Measurements from ENCODE around the gene PDK2.

The PDK2 gene

DNA sequence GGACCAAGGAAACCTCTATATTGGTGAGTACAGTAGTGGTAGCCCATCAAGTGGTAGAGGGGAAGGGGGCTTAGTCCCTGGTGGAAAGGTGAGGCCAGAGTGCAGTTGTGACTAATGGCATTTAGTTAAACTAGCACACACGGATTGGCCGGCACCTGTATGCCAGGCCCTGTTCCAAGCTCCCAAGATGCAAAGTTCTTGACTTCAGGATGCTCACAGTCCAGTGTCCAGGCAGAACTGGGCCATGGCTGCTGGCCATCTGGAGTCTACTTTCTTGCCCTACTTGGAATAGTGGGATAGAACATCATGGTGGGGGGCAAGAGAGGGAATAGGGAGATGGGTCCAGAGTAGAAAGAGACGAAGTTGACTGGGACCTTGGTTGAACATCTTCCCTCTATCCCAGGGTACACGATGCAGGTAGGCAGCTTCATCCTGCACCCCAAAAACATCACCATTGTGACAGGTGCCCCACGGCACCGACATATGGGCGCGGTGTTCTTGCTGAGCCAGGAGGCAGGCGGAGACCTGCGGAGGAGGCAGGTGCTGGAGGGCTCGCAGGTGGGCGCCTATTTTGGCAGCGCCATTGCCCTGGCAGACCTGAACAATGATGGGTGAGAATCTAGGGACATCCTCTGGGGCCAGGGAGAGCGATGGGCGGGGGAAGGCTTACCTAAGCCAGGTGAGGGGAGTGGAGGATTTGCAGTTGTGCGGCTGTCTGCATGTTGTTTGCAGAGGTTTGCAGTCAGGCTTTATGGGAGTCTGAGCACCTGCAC is 24.1 kb upstream of the PDK2 start:
- whole genome bisulfite sequencing (ENCODE audit: insufficient coverage): 93% methylated on average over 15 of the region's 16 CpGs
- ChIA-PET CTCF (no interaction called here), POLR2A (no interaction called here)
- no peak for DNase-seq
- Histone ChIP-seq H3K27ac (ENCODE audit: insufficient read depth in 1 of 2, low read depth in 1 of 2, low read length in 2 of 2, poor library complexity in 1 of 2, severe bottlenecking in 2 of 2) (no peak overlapping the region), H3K36me3 (ENCODE audit: control insufficient read depth in 4 of 4, insufficient read depth in 4 of 4, low read length in 3 of 4) (peaks cover 0 to 2% (median 0%) of the 10 kb centered on the region in 4 experiments), H3K4me3 (ENCODE audit: control insufficient read depth in 1 of 7, extremely low read depth in 1 of 7, insufficient read depth in 4 of 7, low read depth in 2 of 7, low read length in 6 of 7) (no peak overlapping the region), H3K27me3 (replicated peaks in 2 of 5; ENCODE audit: control insufficient read depth in 4 of 5, insufficient read depth in 5 of 5, low read length in 4 of 5) (peaks cover 0 to 5% (median 0%) of the 10 kb centered on the region in 5 experiments), H3K9me3 (ENCODE audit: control extremely low read depth in 1 of 5, control insufficient read depth in 4 of 5, insufficient read depth in 2 of 5, low read depth in 1 of 5, low read length in 4 of 5) (no peaks in the 10 kb centered on the region), H3K4me1 (ENCODE audit: control extremely low read depth in 1 of 4, control insufficient read depth in 4 of 4, insufficient read depth in 4 of 4, low read length in 3 of 4) (no peaks in the 10 kb centered on the region)

DNA sequence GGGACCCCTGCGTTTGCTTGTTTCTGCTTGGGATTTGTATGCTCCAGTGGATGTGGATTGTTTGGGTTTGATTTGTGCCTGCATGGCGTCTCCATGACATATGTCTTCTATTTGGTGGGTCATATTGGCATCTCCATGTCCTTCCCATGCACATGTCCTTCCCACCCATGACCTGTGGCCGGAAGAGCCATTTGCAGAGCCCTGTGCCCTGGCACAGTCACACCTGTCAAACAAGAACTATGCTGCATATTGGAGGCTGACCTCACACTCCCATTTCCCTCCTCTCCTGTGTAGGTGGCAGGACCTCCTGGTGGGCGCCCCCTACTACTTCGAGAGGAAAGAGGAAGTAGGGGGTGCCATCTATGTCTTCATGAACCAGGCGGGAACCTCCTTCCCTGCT is 23.5 kb upstream of the PDK2 start:
- H3K9me3 ChIP-seq (ENCODE audit: control extremely low read depth in 1 of 5, control insufficient read depth in 4 of 5, insufficient read depth in 2 of 5, low read depth in 1 of 5, low read length in 4 of 5): no peaks in the 10 kb centered on the region
- WGBS (ENCODE audit: insufficient coverage): 100% methylated on average over 2 of the region's 6 CpGs
- peaks cover 0 to 2% (median 0%) of the 10 kb centered on the region in 4 experiments for H3K36me3 ChIP-seq (ENCODE audit: control insufficient read depth in 4 of 4, insufficient read depth in 4 of 4, low read length in 3 of 4)
- H3K27ac ChIP-seq (ENCODE audit: insufficient read depth in 1 of 2, low read depth in 1 of 2, low read length in 2 of 2, poor library complexity in 1 of 2, severe bottlenecking in 2 of 2): no peak overlapping the region
- no peaks in the 10 kb centered on the region for H3K4me1 ChIP-seq (ENCODE audit: control extremely low read depth in 1 of 4, control insufficient read depth in 4 of 4, insufficient read depth in 4 of 4, low read length in 3 of 4)
- peaks cover 0 to 5% (median 0%) of the 10 kb centered on the region in 5 experiments for H3K27me3 ChIP-seq (replicated peaks in 2 of 5; ENCODE audit: control insufficient read depth in 4 of 5, insufficient read depth in 5 of 5, low read length in 4 of 5)
- CTCF ChIA-PET: no interaction called here
- DNase-seq: no peak
- H3K4me3 ChIP-seq (ENCODE audit: control insufficient read depth in 1 of 7, extremely low read depth in 1 of 7, insufficient read depth in 4 of 7, low read depth in 2 of 7, low read length in 6 of 7): no peak overlapping the region
- POLR2A ChIA-PET: no interaction called here

DNA sequence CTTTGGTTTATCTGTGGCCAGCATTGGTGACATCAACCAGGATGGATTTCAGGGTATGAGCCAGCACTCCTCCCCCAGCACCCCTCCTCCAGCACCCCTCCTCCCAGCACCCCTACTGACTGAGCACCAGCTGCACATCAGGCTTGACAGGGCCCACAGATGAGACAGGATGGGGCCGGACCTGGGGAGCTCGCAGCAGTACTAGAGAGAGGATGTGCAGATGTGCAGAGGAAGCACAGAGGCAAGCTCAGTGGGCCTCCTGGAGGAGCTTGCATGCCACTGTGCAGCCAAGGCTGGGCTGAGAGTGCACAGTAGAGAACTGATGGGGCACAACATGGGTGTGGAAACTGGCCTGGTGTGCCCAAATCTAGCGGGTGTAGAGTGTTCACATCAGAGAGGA is 23.0 kb upstream of the PDK2 start:
- H3K36me3 ChIP-seq (ENCODE audit: control insufficient read depth in 4 of 4, insufficient read depth in 4 of 4, low read length in 3 of 4): peaks cover 0 to 2% (median 0%) of the 10 kb centered on the region in 4 experiments

GRCh38 chr17:50072925-50073324 is 22.2 kb upstream of the PDK2 start:
- 100% methylated on average over 1 of the region's 1 CpG for WGBS (ENCODE audit: insufficient coverage)
- peaks cover 0 to 13% (median 0%) of the 10 kb centered on the region in 5 experiments for H3K27me3 ChIP-seq (replicated peaks in 2 of 5; ENCODE audit: control insufficient read depth in 4 of 5, insufficient read depth in 5 of 5, low read length in 4 of 5)
- ChIA-PET CTCF (interaction anchor here (1.4 to 2.4 kb wide), 3 partner anchors 9 to 20 kb away, joined by 3 to 5 read pairs (median 5); no protein-coding TSS in a partner anchor), POLR2A (no interaction called here)
- no peaks in the 10 kb centered on the region for H3K9me3 ChIP-seq (ENCODE audit: control extremely low read depth in 1 of 5, control insufficient read depth in 4 of 5, insufficient read depth in 2 of 5, low read depth in 1 of 5, low read length in 4 of 5)
- H3K4me3 ChIP-seq (ENCODE audit: control insufficient read depth in 1 of 7, extremely low read depth in 1 of 7, insufficient read depth in 4 of 7, low read depth in 2 of 7, low read length in 6 of 7): no peak overlapping the region
- no peaks in the 10 kb centered on the region for H3K4me1 ChIP-seq (ENCODE audit: control extremely low read depth in 1 of 4, control insufficient read depth in 4 of 4, insufficient read depth in 4 of 4, low read length in 3 of 4)
- peaks cover 0 to 2% (median 0%) of the 10 kb centered on the region in 4 experiments for H3K36me3 ChIP-seq (ENCODE audit: control insufficient read depth in 4 of 4, insufficient read depth in 4 of 4, low read length in 3 of 4)
- DNase-seq: no peak
- H3K27ac ChIP-seq (ENCODE audit: insufficient read depth in 1 of 2, low read depth in 1 of 2, low read length in 2 of 2, poor library complexity in 1 of 2, severe bottlenecking in 2 of 2): no peak overlapping the region

More for the DNA sequence above, 23.0 kb upstream of the PDK2 start:
- H3K27ac ChIP-seq (ENCODE audit: insufficient read depth in 1 of 2, low read depth in 1 of 2, low read length in 2 of 2, poor library complexity in 1 of 2, severe bottlenecking in 2 of 2): no peak overlapping the region
- no peaks in the 10 kb centered on the region for H3K4me1 ChIP-seq (ENCODE audit: control extremely low read depth in 1 of 4, control insufficient read depth in 4 of 4, insufficient read depth in 4 of 4, low read length in 3 of 4)
- no peak overlapping the region for H3K4me3 ChIP-seq (ENCODE audit: control insufficient read depth in 1 of 7, extremely low read depth in 1 of 7, insufficient read depth in 4 of 7, low read depth in 2 of 7, low read length in 6 of 7)
- no peak for DNase-seq
- H3K27me3 ChIP-seq (replicated peaks in 2 of 5; ENCODE audit: control insufficient read depth in 4 of 5, insufficient read depth in 5 of 5, low read length in 4 of 5): peaks cover 0 to 8% (median 0%) of the 10 kb centered on the region in 5 experiments
- ChIA-PET CTCF (interaction anchor here (2.4 kb wide), 1 partner anchor 16 kb away, joined by 5 read pairs; no protein-coding TSS in a partner anchor), POLR2A (no interaction called here)
- H3K9me3 ChIP-seq (ENCODE audit: control extremely low read depth in 1 of 5, control insufficient read depth in 4 of 5, insufficient read depth in 2 of 5, low read depth in 1 of 5, low read length in 4 of 5): no peaks in the 10 kb centered on the region
- WGBS (ENCODE audit: insufficient coverage): 100% methylated on average over 2 of the region's 3 CpGs

DNA sequence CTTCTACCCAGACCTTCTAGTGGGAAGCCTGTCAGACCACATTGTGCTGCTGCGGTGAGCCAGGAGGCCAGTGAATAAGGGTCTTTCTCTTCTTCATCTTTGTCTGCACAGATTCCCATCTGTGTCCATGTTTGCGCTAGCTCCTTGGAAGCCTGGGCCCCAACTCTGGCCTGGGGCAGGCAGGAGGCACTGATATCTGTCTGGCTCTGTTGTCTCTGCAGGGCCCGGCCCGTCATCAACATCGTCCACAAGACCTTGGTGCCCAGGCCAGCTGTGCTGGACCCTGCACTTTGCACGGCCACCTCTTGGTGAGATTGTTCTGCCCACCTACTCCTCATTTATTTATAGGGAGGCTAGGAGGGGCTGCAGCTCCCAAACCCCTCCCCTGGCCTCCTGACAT is 20.9 kb upstream of the PDK2 start:
- POLR2A ChIA-PET: no interaction called here
- no peak overlapping the region for H3K27ac ChIP-seq (ENCODE audit: insufficient read depth in 1 of 2, low read depth in 1 of 2, low read length in 2 of 2, poor library complexity in 1 of 2, severe bottlenecking in 2 of 2)
- no peak overlapping the region for H3K4me3 ChIP-seq (ENCODE audit: control insufficient read depth in 1 of 7, extremely low read depth in 1 of 7, insufficient read depth in 4 of 7, low read depth in 2 of 7, low read length in 6 of 7)
- 97% methylated on average over 3 of the region's 6 CpGs for WGBS (ENCODE audit: insufficient coverage)
- H3K9me3 ChIP-seq (ENCODE audit: control extremely low read depth in 1 of 5, control insufficient read depth in 4 of 5, insufficient read depth in 2 of 5, low read depth in 1 of 5, low read length in 4 of 5): no peaks in the 10 kb centered on the region
- DNase-seq: no peak
- peaks cover 0 to 17% (median 0%) of the 10 kb centered on the region in 5 experiments for H3K27me3 ChIP-seq (replicated peaks in 2 of 5; ENCODE audit: control insufficient read depth in 4 of 5, insufficient read depth in 5 of 5, low read length in 4 of 5)
- peaks cover 0 to 2% (median 0%) of the 10 kb centered on the region in 4 experiments for H3K36me3 ChIP-seq (ENCODE audit: control insufficient read depth in 4 of 4, insufficient read depth in 4 of 4, low read length in 3 of 4)
- no peaks in the 10 kb centered on the region for H3K4me1 ChIP-seq (ENCODE audit: control extremely low read depth in 1 of 4, control insufficient read depth in 4 of 4, insufficient read depth in 4 of 4, low read length in 3 of 4)
- CTCF ChIA-PET: interaction anchor here (0.8 to 2.4 kb wide), 4 partner anchors 8 to 21 kb away, joined by 3 to 5 read pairs (median 4); no protein-coding TSS in a partner anchor

GRCh38 chr17:50075446-50076032 is 19.6 kb upstream of the PDK2 start:
- WGBS (ENCODE audit: insufficient coverage): 98% methylated on average over 8 of the region's 16 CpGs
- CTCF ChIA-PET: interaction anchor here (1.1 kb wide), 2 partner anchors 20 to 49 kb away, joined by 3 read pairs; no protein-coding TSS in a partner anchor

DNA sequence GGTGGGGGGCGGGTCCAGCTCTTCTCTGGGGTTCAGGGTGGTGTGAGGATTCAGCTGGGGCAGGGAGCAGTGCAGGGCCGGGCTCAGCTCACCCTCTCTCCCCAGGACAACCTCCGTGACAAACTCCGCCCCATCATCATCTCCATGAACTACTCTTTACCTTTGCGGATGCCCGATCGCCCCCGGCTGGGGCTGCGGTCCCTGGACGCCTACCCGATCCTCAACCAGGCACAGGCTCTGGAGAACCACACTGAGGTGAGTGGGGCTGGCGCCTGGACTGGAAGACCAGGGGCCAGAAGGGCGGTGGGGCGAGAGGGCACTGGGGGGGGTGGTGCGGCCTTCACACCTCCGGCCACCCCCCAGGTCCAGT is 18.9 kb upstream of the PDK2 start:
- H3K4me1 ChIP-seq (ENCODE audit: control extremely low read depth in 1 of 4, control insufficient read depth in 4 of 4, insufficient read depth in 4 of 4, low read length in 3 of 4): no peaks in the 10 kb centered on the region
- POLR2A ChIA-PET: no interaction called here
- CTCF ChIA-PET: interaction anchor here (1.1 kb wide), 1 partner anchor 21 kb away, joined by 3 read pairs; no protein-coding TSS in a partner anchor
- no peak overlapping the region for H3K27ac ChIP-seq (ENCODE audit: insufficient read depth in 1 of 2, low read depth in 1 of 2, low read length in 2 of 2, poor library complexity in 1 of 2, severe bottlenecking in 2 of 2)
- DNase-seq: no peak
- peaks cover 0 to 17% (median 0%) of the 10 kb centered on the region in 5 experiments for H3K27me3 ChIP-seq (replicated peaks in 2 of 5; ENCODE audit: control insufficient read depth in 4 of 5, insufficient read depth in 5 of 5, low read length in 4 of 5)
- 98% methylated on average over 15 of the region's 16 CpGs for WGBS (ENCODE audit: insufficient coverage)
- no peak overlapping the region for H3K4me3 ChIP-seq (ENCODE audit: control insufficient read depth in 1 of 7, extremely low read depth in 1 of 7, insufficient read depth in 4 of 7, low read depth in 2 of 7, low read length in 6 of 7)
- peaks cover 0 to 2% (median 0%) of the 10 kb centered on the region in 4 experiments for H3K36me3 ChIP-seq (ENCODE audit: control insufficient read depth in 4 of 4, insufficient read depth in 4 of 4, low read length in 3 of 4)
- H3K9me3 ChIP-seq (ENCODE audit: control extremely low read depth in 1 of 5, control insufficient read depth in 4 of 5, insufficient read depth in 2 of 5, low read depth in 1 of 5, low read length in 4 of 5): no peaks in the 10 kb centered on the region

More at GRCh38 chr17:50075446-50076032, 19.6 kb upstream of the PDK2 start:
- POLR2A ChIA-PET: no interaction called here
- DNase-seq: no peak
- no peaks in the 10 kb centered on the region for H3K4me1 ChIP-seq (ENCODE audit: control extremely low read depth in 1 of 4, control insufficient read depth in 4 of 4, insufficient read depth in 4 of 4, low read length in 3 of 4)
- peaks cover 0 to 17% (median 0%) of the 10 kb centered on the region in 5 experiments for H3K27me3 ChIP-seq (replicated peaks in 2 of 5; ENCODE audit: control insufficient read depth in 4 of 5, insufficient read depth in 5 of 5, low read length in 4 of 5)
- H3K36me3 ChIP-seq (ENCODE audit: control insufficient read depth in 4 of 4, insufficient read depth in 4 of 4, low read length in 3 of 4): peaks cover 0 to 2% (median 0%) of the 10 kb centered on the region in 4 experiments
- H3K4me3 ChIP-seq (ENCODE audit: control insufficient read depth in 1 of 7, extremely low read depth in 1 of 7, insufficient read depth in 4 of 7, low read depth in 2 of 7, low read length in 6 of 7): no peak overlapping the region
- H3K27ac ChIP-seq (ENCODE audit: insufficient read depth in 1 of 2, low read depth in 1 of 2, low read length in 2 of 2, poor library complexity in 1 of 2, severe bottlenecking in 2 of 2): no peak overlapping the region
- H3K9me3 ChIP-seq (ENCODE audit: control extremely low read depth in 1 of 5, control insufficient read depth in 4 of 5, insufficient read depth in 2 of 5, low read depth in 1 of 5, low read length in 4 of 5): no peaks in the 10 kb centered on the region

All from common myeloid progenitor, CD34-positive (primary cell).